Smooth muscle cell (in vitro differentiated cells): Measurements from ENCODE around the gene CD69. TPM values are rescaled to one million over a fixed set of nuclear protein-coding genes. Genes with fewer than 3 reads are reported as not detected.

Experiments used
- DNase-seq: peaks from one replicate; lab custom pipeline; 2025; ENCODE audit not compliant: unreplicated experiment; lab: John Stamatoyannopoulos, UW
- H2AFZ ChIP-seq: fragments of 200-600 bp; sonication (generic); 2 replicates; pipeline ENCODE4 v1.6.0; 2016; ENCODE audit warnings: antibody characterized with exemption, low read depth, mild to moderate bottlenecking
- H3F3A ChIP-seq: fragments of 200-600 bp; sonication (generic); 2 replicates; pipeline ENCODE4 v1.6.0; 2017; ENCODE audit warnings: antibody characterized with exemption, low read depth
- H3K27ac ChIP-seq: fragments of 200-600 bp; sonication (generic); 2 replicates; pipeline ENCODE4 v1.5.1; 2016; ENCODE audit warnings: low read depth, mild to moderate bottlenecking
- H3K27me3 ChIP-seq: fragments of 200-600 bp; sonication (generic); 2 replicates; pipeline ENCODE4 v1.6.1; 2016; ENCODE audit warnings: low read depth, mild to moderate bottlenecking
- H3K36me3 ChIP-seq: fragments of 200-600 bp; sonication (generic); 2 replicates; pipeline ENCODE4 v1.5.1; 2016; ENCODE audit warnings: low read depth
- H3K4me1 ChIP-seq: fragments of 200-600 bp; sonication (generic); 2 replicates; pipeline ENCODE4 v1.5.1; 2016; ENCODE audit warnings: low read depth
- H3K4me2 ChIP-seq: fragments of 200-600 bp; sonication (generic); 2 replicates; pipeline ENCODE4 v1.6.0; 2016; ENCODE audit warnings: mild to moderate bottlenecking
- H3K4me3 ChIP-seq: fragments of 200-600 bp; sonication (generic); 2 replicates; pipeline ENCODE4 v1.5.1; 2016; ENCODE audit warnings: mild to moderate bottlenecking
- H3K79me2 ChIP-seq: fragments of 200-600 bp; sonication (generic); 2 replicates; pipeline ENCODE4 v1.6.0; 2016; ENCODE audit warnings: low read depth, mild to moderate bottlenecking
- H3K9ac ChIP-seq: fragments of 200-600 bp; sonication (generic); 2 replicates; pipeline ENCODE4 v1.6.0; 2016; ENCODE audit warnings: low read depth
- H3K9me3 ChIP-seq: fragments of 200-600 bp; sonication (generic); replicated peaks from 2 replicates; pipeline ENCODE4 v1.5.1; 2016; ENCODE audit warnings: low read depth
- H4K20me1 ChIP-seq: fragments of 200-600 bp; sonication (generic); 2 replicates; pipeline ENCODE4 v1.6.0; 2016; ENCODE audit warnings: low read depth
- WGBS: methylation state at CpG from one replicate; pipeline ENCODE4 v1.1.7; 2016; ENCODE audit warnings: low lambda C conversion rate; 5-methylcytosine and 5-hydroxymethylcytosine counted together
- polyA plus RNA-seq: library from polyadenylated mRNA; unstranded; fragments of >200 nt; fragmentation: Nextera tagmentation; extraction: Ambion mirVana; gene quantifications from 2 replicates; pipeline ENCODE4 v1.2.1, GENCODE V29; 2016
- total RNA-seq: library from RNA; depleted of rRNA; stranded (reverse); fragments of >200 nt; gene quantifications from 2 replicates; pipeline ENCODE4 v1.2.3, GENCODE V29; 2014
- TF ChIP-seq, protein P1 (sequence below): fragments of 200-600 bp; sonication (generic); IDR thresholded peaks from 2 replicates; pipeline ENCODE4 v1.5.1; 2017; ENCODE audit warnings: borderline replicate concordance, mild to moderate bottlenecking, antibody characterized with exemption; ENCODE audit not compliant: insufficient read depth, poor library complexity, severe bottlenecking

CD69 gene
- total and polyA plus RNA-seq, 2 experiments from 2014 or later: 0.13 TPM; not detected in 1

DNA sequence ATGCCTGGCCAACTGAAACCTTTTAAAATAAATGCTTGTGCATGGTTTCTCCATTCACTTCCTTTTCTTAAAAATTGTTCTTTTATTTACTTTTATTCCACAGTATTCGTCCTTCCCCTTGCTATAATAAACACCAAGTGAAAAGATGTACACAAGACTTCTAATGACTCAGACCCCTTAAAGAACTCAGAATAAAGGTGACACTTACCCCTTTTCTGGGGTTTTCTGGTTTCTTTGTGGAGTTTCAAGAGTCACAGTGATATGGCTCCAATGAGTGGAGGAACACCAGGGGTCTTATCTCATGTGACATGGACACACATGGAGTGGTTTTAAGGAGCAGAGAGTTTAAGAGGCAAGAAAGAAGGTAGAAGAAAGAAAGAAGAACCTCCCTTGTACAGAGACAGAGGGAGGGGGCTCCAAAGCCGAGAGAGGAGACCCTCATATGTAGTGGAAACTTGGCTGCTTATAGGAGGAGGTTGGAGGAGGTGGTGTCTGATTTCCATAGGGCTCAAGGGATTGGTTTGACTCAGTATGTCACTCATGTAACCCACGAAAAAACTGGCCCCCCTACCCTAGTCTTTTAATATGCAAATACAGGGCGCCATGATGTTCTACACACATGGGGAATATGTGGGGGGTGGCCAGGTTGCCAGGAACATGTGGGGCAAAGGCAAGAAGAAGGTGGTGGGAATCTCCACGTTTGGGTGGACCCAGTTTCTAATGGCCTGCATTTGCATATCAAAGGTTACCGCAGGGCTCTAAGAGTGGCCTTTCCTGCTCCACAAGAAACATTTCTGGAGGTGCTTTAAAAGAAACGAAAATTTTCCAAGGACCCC, 22.1 kb upstream of the CD69 start:
- H3K27ac ChIP-seq: no peak overlapping the region
- TF ChIP-seq, protein P1, sequence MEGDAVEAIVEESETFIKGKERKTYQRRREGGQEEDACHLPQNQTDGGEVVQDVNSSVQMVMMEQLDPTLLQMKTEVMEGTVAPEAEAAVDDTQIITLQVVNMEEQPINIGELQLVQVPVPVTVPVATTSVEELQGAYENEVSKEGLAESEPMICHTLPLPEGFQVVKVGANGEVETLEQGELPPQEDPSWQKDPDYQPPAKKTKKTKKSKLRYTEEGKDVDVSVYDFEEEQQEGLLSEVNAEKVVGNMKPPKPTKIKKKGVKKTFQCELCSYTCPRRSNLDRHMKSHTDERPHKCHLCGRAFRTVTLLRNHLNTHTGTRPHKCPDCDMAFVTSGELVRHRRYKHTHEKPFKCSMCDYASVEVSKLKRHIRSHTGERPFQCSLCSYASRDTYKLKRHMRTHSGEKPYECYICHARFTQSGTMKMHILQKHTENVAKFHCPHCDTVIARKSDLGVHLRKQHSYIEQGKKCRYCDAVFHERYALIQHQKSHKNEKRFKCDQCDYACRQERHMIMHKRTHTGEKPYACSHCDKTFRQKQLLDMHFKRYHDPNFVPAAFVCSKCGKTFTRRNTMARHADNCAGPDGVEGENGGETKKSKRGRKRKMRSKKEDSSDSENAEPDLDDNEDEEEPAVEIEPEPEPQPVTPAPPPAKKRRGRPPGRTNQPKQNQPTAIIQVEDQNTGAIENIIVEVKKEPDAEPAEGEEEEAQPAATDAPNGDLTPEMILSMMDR: no peak
- no peaks in the 10 kb centered on the region for H3F3A ChIP-seq
- no peak overlapping the region for H3K4me3 ChIP-seq
- DNase-seq: no peak
- no peaks in the 10 kb centered on the region for H3K36me3 ChIP-seq
- no peaks in the 10 kb centered on the region for H4K20me1 ChIP-seq
- H3K4me1 ChIP-seq: peaks cover 7% of the 10 kb centered on the region
- no peak overlapping the region for H2AFZ ChIP-seq
- H3K4me2 ChIP-seq: no peak overlapping the region
- H3K79me2 ChIP-seq: no peaks in the 10 kb centered on the region
- no peaks in the 10 kb centered on the region for H3K27me3 ChIP-seq
- no peak overlapping the region for H3K9ac ChIP-seq
- no peaks in the 10 kb centered on the region for H3K9me3 ChIP-seq
- 61% methylated on average over 7 of the region's 7 CpGs for WGBS

- H3K9me3 ChIP-seq: no peaks in the 10 kb centered on the region
- H4K20me1 ChIP-seq: no peaks in the 10 kb centered on the region
- H3K36me3 ChIP-seq: no peaks in the 10 kb centered on the region
- H3K4me3 ChIP-seq: no peak overlapping the region
- H3K4me2 ChIP-seq: no peak overlapping the region
- no peak overlapping the region for H2AFZ ChIP-seq
- H3K9ac ChIP-seq: no peak overlapping the region
- 90% methylated on average over 2 of the region's 2 CpGs for WGBS
- DNase-seq: no peak
- TF ChIP-seq, protein P1: no peak
- H3K4me1 ChIP-seq: no peaks in the 10 kb centered on the region
- no peaks in the 10 kb centered on the region for H3K27me3 ChIP-seq
- H3F3A ChIP-seq: no peaks in the 10 kb centered on the region
- H3K27ac ChIP-seq: no peak overlapping the region
- no peaks in the 10 kb centered on the region for H3K79me2 ChIP-seq
These were observed 20.7 kb upstream of the CD69 start for GRCh38 chr12:9781360-9781759.

DNA sequence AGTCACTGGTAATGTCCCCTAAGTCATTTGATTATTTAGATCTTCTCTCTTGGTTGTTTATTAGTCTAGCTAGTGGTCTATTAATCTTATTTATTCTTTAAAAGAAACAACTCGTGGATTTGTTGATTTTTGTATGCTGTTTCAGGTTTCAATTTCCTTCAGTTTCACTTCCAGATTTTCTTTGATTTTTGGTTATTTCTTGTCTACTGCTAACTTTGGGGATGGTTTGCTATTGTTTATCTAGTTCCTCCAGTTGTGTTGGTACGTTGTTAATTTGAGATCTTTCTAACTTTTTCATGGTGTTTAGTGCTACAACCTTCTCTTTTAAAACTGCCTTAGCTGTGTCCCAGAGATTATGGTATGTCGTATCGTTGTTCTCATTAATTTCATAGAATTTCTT, 18.5 kb upstream of the CD69 start:
- Histone ChIP-seq H3K4me2 (no peak overlapping the region), H4K20me1 (no peaks in the 10 kb centered on the region), H3K27me3 (no peaks in the 10 kb centered on the region), H2AFZ (no peak overlapping the region), H3K36me3 (no peaks in the 10 kb centered on the region), H3K4me3 (no peak overlapping the region), H3K27ac (no peak overlapping the region), H3K9me3 (no peaks in the 10 kb centered on the region), H3K79me2 (no peaks in the 10 kb centered on the region), H3F3A (no peaks in the 10 kb centered on the region), H3K4me1 (no peaks in the 10 kb centered on the region), H3K9ac (no peak overlapping the region)
- TF ChIP-seq, protein P1: no peak
- 82% methylated on average over 4 of the region's 4 CpGs for WGBS
- no peak for DNase-seq

DNA sequence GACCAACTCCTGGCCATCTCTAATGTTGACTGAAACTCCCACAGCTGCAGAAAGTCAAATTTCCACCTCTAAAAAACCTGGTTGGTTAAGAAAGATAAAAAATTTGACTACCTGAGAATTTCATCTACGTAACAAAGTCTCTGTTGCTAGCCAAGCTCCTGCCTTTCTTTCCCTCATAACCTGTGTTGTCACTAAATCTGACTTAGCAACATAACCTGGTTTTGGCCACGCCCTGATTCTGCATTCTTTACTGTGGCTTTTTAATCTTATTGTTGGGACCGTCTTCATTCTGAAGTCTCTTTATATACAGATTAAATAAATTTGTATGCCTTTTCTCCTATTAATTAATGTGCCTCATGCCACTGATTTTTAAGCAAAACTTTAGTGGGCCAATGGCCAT, 16.1 kb upstream of the CD69 start:
- no peak overlapping the region for H3K4me2 ChIP-seq
- 92% methylated on average over 3 of the region's 3 CpGs for WGBS
- H3K79me2 ChIP-seq: no peaks in the 10 kb centered on the region
- no peak for DNase-seq
- H3K36me3 ChIP-seq: no peaks in the 10 kb centered on the region
- TF ChIP-seq, protein P1: no peak
- no peaks in the 10 kb centered on the region for H4K20me1 ChIP-seq
- H3K9ac ChIP-seq: no peak overlapping the region
- no peaks in the 10 kb centered on the region for H3K9me3 ChIP-seq
- no peaks in the 10 kb centered on the region for H3F3A ChIP-seq
- no peaks in the 10 kb centered on the region for H3K27me3 ChIP-seq
- no peak overlapping the region for H3K27ac ChIP-seq
- no peak overlapping the region for H3K4me3 ChIP-seq
- H3K4me1 ChIP-seq: no peaks in the 10 kb centered on the region
- no peak overlapping the region for H2AFZ ChIP-seq
